NCI-H2029 treated with DMSO at 0.1 percent for 48 hours (cell line): ENCODE measurements around the gene PCNX2.
"Not testable (repeated sequence)": the region's sequence is repeated elsewhere in the genome, so short reads cannot be mapped to it uniquely, and the experiment has no call there.

Source experiments
- DNase-seq: peaks from one replicate; lab custom pipeline; 2025; lab: John Stamatoyannopoulos, UW

PCNX2 gene

DNA sequence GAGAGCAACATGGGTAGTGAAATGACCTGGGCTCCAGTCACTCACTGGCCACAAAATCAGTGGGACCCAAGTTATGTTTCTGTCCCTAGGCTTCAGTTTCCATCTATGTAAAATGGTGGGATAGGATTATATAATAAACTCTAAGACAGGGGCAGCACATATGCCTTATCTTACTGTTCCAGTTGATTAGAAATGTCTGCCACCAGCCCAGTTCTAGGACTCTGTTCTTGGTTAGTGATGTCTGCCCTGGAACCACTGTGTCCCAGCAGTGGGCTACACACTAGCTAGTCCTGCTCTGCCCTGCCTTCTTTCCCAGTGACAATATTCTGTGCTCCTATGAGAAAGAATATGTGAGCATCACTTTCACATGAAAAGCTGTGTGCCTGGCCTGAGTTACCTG is 138.3 kb downstream of the PCNX2 start:
- no peak for DNase-seq

DNA sequence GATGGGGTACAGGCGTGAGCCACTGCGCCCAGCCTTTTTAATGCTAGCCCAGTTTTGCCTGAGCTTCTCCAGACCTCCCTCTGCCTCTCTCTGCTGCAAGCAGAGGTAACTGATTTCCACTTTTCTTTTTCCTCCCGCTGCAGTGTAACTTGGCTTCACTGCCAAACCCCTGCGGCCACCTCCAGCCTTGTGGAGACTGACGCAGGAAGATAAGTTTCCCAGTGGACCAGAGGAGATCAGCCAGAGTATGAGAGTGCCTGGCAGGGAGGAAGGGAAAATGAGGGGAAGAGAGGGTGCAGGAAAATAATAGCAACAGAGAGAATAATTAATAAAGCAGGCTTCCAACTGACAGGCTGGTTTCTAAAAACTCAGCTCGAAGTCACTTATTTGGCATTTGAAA is 143.7 kb downstream of the PCNX2 start:
- no peak for DNase-seq

DNA sequence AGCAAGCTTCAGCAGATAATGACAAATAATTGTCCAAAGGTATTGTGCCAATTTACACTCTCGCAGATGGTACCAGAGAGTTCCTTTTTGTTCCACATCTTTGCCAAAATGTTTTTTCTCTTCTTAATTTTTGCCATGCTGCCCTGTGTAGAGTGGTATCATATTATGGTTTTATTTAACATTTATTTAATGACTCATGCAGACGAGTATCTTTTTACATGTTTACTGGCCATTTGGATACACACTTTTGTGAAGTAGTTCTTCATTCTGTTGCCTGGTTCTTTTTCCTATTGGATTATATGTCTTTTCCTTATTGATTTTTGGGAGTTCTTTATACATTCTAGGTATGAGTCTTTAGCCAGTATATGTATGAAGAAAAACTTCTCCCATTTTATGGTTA is 151.1 kb downstream of the PCNX2 start:
- no peak for DNase-seq

DNA sequence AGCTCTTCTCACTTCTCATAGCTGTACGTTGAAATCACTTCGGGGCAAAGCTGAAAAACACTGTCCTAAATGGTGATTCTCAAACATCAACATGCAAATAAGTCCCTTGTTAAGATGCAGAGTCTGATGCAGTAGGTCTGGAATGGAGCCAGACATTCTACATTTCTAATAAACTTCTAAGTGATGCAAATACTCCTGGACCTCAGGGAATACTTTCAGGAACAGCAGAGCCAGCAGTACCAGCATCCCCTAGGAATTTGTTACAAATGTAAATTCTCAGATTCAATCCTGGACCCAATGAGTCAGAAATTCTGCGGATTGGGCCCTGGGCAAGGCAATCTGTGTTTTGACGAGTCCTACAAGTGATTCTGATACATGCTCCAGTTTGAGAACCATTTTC is 152.3 kb downstream of the PCNX2 start:
- DNase-seq, result no peak

DNA sequence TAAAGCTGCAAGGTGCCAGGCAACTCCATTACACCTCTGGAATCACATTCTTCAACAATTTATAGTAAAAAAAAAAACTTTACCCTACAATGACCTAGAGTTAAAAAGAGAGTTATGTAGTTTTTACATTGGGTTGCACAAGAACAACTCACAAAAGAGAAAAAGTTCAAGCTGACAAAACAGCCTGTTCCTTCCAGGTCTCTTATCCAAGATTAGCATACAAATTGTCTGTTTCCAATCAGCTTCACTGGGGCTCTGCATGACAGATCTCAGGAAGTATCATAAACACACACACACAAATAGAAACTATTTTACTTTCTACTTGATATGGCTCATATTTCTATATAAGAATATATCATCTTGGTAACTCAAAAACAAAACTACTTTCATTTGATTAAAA is 154.6 kb downstream of the PCNX2 start:
- no peak for DNase-seq

DNA sequence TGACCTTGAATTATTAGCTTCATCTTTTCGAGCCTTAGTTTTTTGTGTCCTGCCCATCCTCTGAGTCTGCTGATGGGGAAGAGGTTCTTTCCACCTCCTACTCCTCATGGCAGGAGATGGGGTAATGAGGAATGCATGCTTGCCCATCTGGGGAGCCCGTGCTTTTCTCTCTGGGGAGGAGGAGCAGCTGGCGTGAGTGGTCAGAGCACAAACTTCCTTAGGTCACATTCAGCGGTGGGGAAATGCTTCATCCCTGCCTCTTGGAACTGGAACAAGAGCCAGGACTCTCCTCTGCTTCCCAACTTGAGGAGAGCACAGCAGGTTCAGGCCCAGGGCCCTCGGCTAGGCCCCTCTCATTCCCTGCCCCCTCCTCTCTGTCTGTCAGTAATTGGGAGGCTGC is 155.0 kb downstream of the PCNX2 start:
- no peak for DNase-seq

DNA sequence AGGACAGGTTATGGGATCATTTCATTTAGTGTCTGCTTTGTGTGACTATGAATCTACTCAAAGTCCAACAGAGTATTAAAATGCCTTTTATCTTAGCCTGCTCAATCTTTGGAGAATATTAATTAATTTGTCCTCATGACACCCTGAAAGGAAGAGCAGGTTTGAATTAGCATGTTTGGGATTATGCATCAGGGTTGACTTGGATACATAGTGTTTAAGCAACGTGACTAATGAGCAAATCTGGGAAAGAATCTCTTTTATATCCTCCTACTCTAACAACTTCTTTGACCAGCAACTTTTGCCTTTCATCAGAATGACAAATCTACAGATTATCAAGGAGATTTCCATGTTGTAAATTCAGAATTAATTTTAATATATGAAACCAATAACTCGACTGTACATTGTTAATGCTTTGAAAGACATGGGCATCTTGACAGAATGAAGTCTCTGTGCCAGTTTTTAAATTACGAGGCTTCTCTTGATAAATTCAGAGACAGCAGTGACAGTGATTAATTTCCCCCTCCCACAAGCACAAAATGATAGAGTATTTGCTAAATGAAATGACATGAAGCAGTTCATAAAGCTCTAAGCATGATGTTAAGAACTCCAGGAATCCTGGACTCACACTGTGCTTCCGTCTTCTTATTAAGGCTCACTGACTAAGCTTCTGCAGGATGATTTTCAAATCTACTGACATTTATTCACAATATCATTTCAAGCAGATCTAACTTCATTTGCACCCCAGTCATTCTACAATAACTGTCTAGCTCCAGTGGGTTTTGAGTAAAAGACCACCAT is 156.5 kb downstream of the PCNX2 start:
- DNase-seq, result no peak

DNA sequence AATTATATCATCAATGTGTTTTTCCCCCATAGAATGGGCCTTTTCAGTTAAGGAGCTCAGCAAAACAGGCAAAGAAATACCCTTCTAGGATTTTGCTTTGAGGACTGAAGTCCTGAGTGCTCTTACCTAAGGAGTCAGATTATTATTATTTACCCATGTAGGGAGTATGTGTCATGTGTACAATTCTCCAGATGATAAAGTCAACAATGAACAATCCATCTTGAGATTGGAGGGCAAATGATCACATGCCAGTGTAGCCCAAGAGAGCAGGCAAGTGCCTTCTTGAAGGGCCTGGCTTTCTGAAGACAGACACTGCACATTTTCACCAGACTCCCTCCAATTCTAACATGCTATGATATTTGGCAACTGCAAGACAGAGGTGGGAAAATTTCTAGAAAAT is 159.7 kb downstream of the PCNX2 start:
- DNase-seq, result no peak

DNA sequence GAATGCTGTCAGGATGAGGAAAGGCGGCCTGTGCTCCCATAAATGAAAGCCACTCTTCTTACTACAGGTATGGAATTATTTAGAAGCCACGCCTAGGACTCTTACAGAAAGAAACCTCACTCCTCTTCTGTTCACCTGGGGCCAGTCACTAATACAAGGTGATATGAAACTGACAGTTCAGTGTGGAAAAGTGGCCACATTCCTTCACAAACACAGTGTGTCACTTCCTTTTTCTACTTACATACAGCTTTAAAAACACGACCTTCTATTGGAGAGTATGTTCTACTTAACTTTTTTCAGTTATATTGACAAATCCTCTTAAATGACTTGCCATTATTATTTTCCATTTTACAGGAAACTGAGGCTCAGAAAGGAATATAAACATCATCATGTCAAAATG is 163.1 kb downstream of the PCNX2 start:
- no peak for DNase-seq

DNA sequence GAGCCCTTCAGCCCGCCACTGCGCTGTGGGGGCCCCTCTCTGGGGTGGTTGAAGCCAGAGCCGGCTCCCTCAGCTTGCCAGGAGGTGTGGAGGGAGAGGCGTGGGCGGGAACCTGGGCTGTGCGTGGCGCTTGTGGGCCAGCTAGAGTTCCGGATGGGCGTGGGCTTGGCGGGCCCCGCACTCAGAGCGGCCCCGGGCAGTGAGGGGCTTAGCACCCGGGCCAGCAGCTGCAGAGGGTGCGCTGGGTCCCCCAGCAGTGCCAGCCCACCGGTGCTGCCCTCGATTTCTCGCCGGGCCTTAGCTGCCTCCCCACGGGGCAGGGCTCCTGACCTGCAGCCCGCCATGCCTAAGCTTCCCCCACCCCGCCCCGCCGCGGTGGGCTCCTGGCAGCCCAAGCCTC is 166.5 kb downstream of the PCNX2 start:
- not testable (repeated sequence) for DNase-seq

DNA sequence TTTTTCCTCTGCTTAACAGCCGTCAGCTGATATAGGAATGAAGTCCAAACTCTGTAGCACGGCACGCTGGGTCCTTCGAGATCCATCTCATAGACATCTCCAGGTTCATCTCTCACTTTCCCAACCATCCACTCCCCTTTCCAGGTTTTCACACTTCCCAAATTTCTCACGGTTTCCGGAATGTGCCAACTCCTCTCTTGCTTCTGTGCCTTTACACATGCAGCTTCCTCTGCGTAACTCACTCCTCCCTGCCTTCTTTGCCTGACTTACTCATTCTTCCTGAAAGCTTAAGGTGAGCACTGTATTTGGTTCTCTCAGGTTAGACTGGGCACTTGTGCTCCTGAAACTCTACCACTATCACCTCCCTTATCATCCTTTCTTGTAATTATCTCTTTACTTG is 168.4 kb downstream of the PCNX2 start:
- no peak for DNase-seq

DNA sequence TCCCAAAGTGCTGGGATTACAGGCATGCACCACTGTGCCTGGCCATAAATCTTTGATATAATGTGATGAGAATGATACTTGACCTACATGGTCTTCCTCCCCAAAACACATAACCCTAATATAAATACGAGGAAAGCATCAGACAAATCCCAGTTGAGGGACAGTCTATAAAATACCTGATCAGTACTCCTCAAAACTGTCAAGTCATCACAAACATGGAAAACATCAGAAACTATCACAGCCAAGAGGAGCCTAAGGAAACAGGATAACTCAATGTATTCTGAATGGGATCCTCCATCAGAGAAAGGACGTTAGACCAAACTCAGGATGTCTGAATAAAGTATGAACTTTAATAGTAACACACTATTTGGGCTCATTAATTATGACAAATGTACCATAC is 172.7 kb downstream of the PCNX2 start:
- DNase-seq, result no peak

DNA sequence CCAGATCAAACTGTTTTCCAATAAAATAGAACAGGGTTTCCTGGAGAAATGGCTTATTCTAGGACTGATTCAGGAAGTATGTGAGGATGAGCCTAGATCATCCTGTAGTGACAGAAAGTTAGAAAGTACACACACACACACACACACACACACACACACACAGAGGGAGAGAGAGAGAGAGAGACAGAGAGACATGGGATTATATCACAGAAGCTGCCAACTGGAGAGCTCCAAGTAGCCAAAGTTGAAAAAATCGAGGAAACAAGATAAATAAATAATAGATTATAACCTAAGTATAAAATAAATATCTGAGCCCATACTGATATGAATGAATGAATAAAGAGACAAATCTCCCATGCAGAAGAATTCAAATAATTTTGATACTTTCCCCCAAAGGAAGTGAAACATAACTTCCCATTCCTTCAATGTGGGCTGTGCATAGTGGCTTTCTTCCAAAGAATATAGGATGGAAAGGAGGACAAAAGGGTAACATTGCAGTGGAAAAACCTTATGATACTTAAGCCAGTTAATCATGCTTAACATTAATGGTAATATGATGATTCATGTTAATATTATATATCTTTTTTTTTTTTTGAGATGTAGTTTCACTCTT is 173.5 kb downstream of the PCNX2 start:
- no peak for DNase-seq

DNA sequence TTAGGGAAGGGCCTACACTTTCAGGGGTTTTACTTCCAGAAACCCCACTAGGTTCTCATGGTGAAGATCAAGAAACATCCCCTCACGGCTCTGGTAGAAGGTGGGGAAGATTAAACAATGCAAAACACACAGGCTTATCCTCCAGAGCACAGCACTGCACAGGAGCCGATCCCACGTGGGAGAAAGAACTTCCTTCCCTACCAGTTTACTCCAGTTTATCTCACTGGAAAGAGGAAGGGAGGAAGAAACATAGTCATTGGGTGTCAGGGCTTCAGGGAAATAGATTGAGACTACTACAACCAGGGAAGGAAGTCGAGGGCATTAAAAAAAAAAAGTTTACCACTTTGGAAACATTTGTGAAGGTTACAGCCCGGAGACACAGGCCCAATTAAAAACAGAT is 180.7 kb downstream of the PCNX2 start:
- DNase-seq, result no peak

DNA sequence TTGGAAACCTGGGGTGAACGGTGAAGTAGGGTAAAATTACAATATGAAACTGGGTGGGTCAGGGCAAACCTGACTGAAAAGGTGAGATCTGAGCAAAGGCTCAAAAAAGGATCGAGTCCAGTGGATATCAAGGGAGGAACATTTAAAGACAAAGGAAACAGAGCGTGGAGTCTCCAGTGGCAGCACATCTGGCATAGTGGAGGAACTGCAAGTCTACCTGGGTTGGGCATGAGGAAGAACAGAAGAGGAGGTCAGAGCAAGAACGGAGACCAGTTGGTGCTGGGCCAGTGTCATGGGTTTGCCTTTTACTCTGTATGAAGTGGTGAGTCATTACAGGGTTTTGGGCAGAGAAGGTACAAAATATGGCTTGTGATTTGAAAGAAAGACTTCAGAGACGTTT is 181.4 kb downstream of the PCNX2 start:
- no peak for DNase-seq

DNA sequence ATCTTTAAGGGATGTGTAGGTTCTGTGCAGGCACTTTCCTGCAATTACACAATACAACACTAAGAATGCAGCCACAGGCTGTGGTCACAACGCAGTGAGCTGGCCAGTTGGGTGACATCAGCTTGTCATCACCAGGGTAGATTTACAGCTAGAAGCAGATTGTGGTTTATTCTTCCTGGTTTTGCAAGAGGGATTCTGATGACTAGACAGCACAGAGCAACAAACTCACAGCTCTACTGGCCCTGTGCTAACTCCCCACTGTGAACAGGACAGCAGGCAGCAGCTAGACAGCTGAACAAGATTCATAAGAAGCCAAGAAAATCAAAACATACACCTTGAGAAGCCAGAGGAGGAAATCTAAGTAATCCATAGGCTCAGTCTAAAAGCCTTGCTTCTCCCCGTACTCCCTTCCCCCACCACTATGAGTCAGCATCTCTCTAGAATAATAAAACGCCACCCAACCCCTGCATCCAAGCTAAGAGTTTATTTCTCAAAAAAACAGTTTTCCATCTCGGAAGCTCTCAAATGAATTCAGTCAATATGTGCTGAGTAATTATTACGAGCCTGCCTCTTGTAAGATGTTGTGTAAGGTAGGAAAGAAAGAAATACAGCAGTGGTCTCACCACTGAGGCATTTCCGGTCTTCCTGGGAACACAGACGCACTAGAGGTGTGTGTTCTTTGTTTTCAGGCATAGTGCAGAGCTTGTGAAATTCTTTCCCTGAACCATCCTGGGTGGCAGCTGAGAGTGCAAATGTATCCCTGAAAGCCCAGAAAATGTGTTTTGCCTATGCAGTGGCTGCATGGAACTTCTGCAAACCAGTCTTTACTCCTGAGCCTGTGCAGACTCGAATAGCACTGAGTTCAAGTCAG is 182.3 kb downstream of the PCNX2 start:
- no peak for DNase-seq

DNA sequence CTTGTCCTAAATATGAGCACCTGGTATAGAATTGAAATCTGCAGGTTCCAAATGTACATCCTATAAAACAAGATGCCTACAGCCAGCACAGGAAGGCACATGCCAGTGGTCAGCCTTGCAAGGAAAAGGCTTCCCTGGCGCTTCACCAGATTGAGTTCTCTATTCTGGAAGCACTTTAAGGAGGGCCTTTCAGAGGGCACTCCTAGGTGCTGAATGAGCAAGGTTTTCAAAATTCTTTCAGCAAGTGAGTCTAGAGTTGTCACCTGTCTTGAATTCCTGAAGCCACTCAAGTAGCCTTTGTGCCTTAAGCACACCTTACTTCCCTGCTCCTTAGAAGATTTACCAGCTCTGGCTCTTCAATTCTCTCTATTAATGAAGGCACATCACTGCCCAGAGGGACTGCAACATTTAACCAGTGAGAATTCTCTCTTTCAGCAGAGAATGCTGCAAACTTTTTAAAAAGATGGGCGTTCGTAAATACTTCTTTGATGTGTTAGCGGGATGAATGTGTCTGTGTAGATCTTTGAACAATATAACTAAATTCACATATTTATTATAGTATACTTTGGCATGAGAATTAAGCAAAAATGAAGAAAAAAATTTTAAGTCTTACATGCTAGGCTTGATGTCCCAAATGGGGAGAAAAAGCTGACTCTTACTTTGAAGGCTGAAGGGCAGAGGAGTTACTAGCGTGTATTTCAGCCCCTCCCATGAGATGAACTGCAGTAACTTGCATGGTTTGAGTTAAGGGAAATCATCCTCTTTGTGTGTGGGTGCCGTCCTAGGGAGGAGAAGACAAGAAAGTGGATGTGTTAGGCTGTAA is 183.1 kb downstream of the PCNX2 start:
- no peak for DNase-seq

DNA sequence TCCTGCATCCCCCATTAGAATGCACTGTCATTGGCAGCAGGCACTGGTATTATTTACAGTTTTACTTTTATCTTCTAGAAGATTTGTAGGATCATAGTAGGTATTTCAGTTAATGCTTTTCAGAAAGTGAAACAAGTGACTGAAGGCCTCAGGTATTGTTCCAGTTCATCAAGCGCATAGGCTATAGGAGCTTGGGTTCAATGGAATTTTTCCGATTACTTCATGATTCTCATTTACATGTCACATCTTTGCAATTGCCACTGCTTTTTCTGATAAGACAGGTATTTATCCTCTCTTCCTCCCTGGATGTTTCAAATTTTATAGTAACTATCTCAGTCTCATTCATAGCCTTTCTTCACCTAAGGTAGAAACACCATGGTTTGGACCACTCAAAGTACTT is 183.8 kb downstream of the PCNX2 start:
- no peak for DNase-seq

DNA sequence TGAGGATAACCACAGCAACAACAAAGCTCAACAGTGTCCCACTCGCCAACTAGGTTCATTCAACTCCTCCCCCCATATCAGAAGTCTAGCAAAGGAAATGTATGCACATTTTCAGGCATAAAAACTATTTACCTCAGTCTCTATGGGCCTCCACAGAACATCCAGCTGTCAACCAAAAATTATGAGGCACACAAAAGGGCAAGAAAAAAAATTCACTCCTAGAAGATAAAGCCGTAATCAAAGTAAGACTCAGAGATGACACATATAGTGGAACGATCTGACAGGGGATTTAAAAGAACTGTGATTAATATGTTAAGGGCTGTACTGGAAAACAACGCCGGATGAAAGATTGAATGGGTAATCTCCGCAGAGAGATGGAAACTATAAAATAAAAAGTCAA is 186.4 kb downstream of the PCNX2 start:
- no peak for DNase-seq

DNA sequence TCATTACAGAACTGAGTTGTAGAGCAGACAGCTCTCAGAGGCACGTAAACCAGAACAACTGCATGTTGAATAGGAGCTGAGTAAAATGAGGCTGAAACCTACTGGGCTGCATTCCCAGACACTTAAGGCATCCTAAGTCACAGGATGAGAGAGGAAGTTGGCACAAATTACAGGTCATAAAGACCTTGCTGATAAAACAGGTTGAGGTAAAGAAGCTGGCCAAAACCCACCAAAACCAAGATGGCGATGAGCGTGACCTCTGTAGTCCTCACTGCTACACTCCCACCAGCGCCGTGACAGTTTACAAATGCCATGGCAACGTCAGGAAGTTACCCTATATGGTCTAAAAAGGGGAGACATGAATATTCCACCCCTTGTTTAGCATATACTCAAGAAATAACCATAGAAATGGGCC is 187.8 kb downstream of the PCNX2 start:
- DNase-seq, result peak; percentile 11

DNA sequence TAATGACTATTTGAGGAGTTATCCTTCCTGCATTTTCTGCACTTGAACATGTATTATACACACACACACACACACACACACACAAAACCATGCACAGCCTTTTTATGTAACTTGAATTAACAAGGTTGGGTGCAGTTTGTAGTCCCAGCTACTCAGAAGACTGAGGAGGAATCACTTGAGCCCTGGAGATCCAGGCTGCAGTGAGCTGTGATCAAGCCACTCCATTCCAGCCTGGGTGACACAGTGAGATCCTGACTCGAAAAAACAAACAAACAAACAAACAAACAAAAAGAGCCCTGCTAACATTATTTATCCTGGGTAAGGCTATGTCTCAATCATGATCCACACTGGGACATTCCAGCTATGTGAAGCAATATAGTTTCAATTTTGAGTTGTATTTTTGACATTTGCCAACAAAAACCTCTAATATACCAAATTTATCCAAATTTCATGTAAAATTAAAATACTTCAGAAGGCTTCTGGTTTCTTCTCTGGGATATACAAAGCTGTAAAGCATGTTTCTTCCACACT is 188.3 kb downstream of the PCNX2 start:
- no peak for DNase-seq

DNA sequence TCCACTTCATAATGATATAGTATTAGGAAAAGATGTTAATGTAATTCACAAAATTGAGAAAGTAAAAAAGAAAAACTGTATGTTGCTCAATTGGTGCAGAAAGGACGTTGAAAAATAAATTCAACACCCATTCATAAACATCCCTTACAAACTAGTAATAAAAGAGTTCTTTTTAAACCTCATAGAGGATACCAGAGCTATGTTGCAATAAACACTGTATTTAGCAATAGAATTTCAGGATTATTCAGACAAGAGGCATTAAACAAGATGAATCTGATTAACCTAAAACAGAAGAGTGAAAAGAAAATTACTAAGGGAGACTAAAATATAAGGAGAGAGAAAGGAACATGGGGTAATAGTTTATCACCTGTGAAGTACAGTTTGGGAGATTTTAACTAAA is 190.3 kb downstream of the PCNX2 start:
- DNase-seq, result no peak
